ACC112 (cell line): ENCODE data around the gene GPR25.

Experiments
- H2AFZ ChIP-seq: fragments of 200-600 bp; sonication (generic); one replicate; pipeline ENCODE4 v1.6.0; 2017; ENCODE audit warnings: antibody characterized with exemption, low read length; ENCODE audit not compliant: unreplicated experiment
- H3K27ac ChIP-seq: fragments of 200-600 bp; sonication (generic); 2 replicates; pipeline ENCODE4 v1.5.1; 2014; ENCODE audit warnings: low read depth, mild to moderate bottlenecking, antibody characterized with exemption, low read length, moderate library complexity
- H3K27me3 ChIP-seq: fragments of 200-600 bp; sonication (generic); 2 replicates; pipeline ENCODE4 v1.6.1; 2014; ENCODE audit warnings: mild to moderate bottlenecking, antibody characterized with exemption, low read length, moderate library complexity, mixed read lengths; ENCODE audit not compliant: insufficient read depth
- H3K36me3 ChIP-seq: fragments of 200-600 bp; sonication (generic); 2 replicates; pipeline ENCODE4 v1.6.1; 2016; ENCODE audit warnings: mild to moderate bottlenecking, antibody characterized with exemption, low read length, moderate library complexity, mixed read lengths; ENCODE audit not compliant: insufficient read depth
- H3K4me1 ChIP-seq: fragments of 200-600 bp; sonication (generic); one replicate; pipeline ENCODE4 v1.6.1; 2016; ENCODE audit warnings: low read length, mixed read lengths; ENCODE audit not compliant: insufficient read depth, unreplicated experiment, control insufficient read depth
- H3K4me3 ChIP-seq: fragments of 200-600 bp; sonication (generic); 2 replicates; pipeline ENCODE4 v1.5.1; 2014; ENCODE audit warnings: mild to moderate bottlenecking, low read depth, low read length
- H3K79me2 ChIP-seq: fragments of 200-600 bp; sonication (generic); one replicate; pipeline ENCODE4 v1.6.0; 2016; ENCODE audit warnings: low read length; ENCODE audit not compliant: control insufficient read depth, unreplicated experiment, insufficient read depth

Gene GPR25

GRCh38 chr1:200894712-200895442, 22.1 kb downstream of the GPR25 start, which contains the start of gene INAVA:
INAVA (plus strand) TSS chr1:200894900; CDS start chr1:200898401, 3,501 bp downstream.
- Histone ChIP-seq H2AFZ (no peak within 1 kb of the TSS), H3K27me3 (0 out of 2 replicates have a peak, but pooled peaks cover 6% of the 10 kb centered on the region), H3K79me2 (no peaks in the 10 kb centered on the region), H3K4me1 (peaks cover 9% of the 10 kb centered on the region), H3K4me3 (no peak within 1 kb of the TSS), H3K36me3 (no peaks in the 10 kb centered on the region), H3K27ac (no peak within 1 kb of the TSS)

DNA sequence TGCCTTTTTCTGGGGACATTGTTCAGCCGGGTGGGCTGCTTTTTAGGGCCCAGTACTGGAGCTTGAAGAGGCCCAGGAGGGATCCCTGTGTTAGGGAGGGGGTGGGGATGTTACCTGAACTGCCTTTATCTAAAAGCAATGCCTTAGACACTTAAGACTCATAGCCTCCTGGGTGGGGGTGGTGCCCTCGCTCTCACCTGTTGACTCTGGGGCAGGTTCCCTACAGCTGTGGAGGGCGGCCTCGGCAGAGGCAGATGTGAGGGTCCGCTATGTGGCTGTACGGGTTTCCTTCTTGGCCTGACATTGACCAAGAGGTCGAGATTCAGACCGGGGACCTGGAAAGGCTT, 22.6 kb downstream of the GPR25 start:
- Histone ChIP-seq H3K27ac (no peak overlapping the region), H3K36me3 (no peaks in the 10 kb centered on the region), H3K4me3 (no peak overlapping the region), H2AFZ (no peak overlapping the region), H3K4me1 (peaks cover 9% of the 10 kb centered on the region), H3K79me2 (no peaks in the 10 kb centered on the region), H3K27me3 (0 out of 2 replicates have a peak, but pooled peaks cover 6% of the 10 kb centered on the region)

GRCh38 chr1:200895801-200896530, 23.2 kb downstream of the GPR25 start:
- Histone ChIP-seq H3K27ac (no peak overlapping the region), H3K27me3 (0 out of 2 replicates have a peak, but pooled peaks cover 6% of the 10 kb centered on the region), H3K4me1 (peaks cover 9% of the 10 kb centered on the region), H2AFZ (no peak overlapping the region), H3K4me3 (no peak overlapping the region), H3K79me2 (no peaks in the 10 kb centered on the region), H3K36me3 (no peaks in the 10 kb centered on the region)

DNA sequence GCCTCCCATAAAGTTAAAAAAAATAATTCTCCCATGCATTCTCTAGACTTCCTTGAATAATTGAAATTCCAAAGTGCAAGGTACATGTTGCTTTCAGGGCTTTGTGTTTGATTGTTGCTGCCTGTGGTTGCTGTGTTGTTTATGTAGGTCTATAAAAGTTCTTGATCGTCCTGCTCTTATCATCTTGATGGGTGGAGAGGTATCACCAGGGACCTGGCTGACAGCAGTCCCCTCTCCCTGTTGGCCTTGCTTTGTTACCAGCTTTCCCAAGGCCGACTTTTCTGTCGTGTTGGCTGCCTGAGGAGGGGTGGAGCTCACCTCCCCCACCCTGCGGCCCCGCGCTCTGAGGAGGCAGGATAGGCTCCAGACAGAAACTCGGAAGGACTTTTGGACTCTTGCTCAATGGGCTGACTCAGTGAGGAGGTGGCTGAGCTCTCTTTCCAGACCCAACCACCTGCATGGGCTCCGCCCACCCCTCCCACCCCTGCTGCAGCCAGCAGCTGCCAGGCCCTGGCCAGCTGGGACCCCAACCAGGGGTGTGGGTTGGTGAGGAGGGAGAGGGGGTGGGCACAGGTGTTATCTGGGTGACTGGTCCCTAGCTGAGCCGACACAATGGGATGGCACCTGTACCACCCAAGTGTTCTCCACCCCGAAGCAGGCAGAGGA, 23.9 kb downstream of the GPR25 start:
- Histone ChIP-seq H3K36me3 (no peaks in the 10 kb centered on the region), H3K4me1 (peaks cover 9% of the 10 kb centered on the region), H2AFZ (no peak overlapping the region), H3K79me2 (no peaks in the 10 kb centered on the region), H3K4me3 (no peak overlapping the region), H3K27me3 (0 out of 2 replicates have a peak, but pooled peaks cover 4% of the 10 kb centered on the region), H3K27ac (no peak overlapping the region)

GRCh38 chr1:200897259-200897658, 24.5 kb downstream of the GPR25 start:
- H3K27ac ChIP-seq, result no peak overlapping the region
- H3K36me3 ChIP-seq, result no peaks in the 10 kb centered on the region
- H2AFZ ChIP-seq, result no peak overlapping the region
- no peaks in the 10 kb centered on the region for H3K79me2 ChIP-seq
- no peaks in the 10 kb centered on the region for H3K27me3 ChIP-seq
- no peak overlapping the region for H3K4me3 ChIP-seq
- peaks cover 5% of the 10 kb centered on the region for H3K4me1 ChIP-seq

DNA sequence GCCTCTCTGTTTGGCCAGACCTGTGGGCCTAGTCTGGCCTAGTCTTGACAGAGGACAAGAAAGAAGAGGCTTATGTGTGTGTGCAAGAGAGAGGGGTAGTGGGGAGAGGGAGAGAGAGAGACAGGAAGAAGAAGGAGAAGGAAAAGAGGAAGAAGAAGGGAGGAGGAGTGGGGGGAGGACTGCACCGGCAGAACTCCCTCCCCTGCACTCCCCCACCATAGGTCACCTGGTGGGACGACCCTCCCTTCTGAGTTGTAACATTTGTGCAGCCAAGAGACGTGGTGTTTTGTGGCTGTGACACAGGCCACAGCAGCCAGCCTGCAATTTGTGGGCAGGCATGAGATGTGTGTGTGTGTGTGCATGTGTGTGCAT, 26.2 kb downstream of the GPR25 start:
- H3K79me2 ChIP-seq, result no peaks in the 10 kb centered on the region
- H3K4me3 ChIP-seq, result no peak overlapping the region
- peaks cover 5% of the 10 kb centered on the region for H3K4me1 ChIP-seq
- H3K27ac ChIP-seq, result no peak overlapping the region
- no peaks in the 10 kb centered on the region for H3K27me3 ChIP-seq
- H3K36me3 ChIP-seq, result no peaks in the 10 kb centered on the region
- H2AFZ ChIP-seq, result no peak overlapping the region

DNA sequence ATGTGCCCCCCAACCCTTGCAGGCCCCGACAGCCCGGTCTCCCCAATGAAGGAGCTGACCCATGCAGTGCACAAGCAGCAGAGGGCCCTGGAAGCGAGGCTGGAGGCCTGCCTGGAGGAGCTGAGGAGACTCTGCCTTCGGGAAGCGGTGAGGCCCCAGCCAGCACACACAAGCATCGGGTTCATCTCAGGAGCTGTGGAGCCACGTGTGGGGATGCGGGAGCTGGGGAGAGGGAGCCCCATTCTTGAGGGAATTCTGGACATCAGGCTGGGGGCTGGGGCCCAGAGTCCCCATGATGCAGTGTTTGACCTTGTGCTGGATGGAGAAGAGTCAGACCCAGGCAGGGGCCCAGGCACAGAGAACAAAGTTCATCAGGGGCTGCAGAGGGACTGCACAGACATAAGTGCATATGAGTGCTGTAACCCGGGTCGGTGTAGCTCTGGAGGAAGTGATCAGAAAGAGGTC, 26.7 kb downstream of the GPR25 start:
- H3K36me3 ChIP-seq, result no peaks in the 10 kb centered on the region
- H3K4me3 ChIP-seq, result no peak overlapping the region
- no peaks in the 10 kb centered on the region for H3K79me2 ChIP-seq
- no peaks in the 10 kb centered on the region for H3K27me3 ChIP-seq
- no peak overlapping the region for H2AFZ ChIP-seq
- H3K27ac ChIP-seq, result no peak overlapping the region
- H3K4me1 ChIP-seq, result peaks cover 5% of the 10 kb centered on the region

- Histone ChIP-seq H3K36me3 (no peaks in the 10 kb centered on the region), H3K4me1 (peaks cover 5% of the 10 kb centered on the region), H3K79me2 (no peaks in the 10 kb centered on the region), H3K4me3 (no peak overlapping the region), H3K27me3 (no peaks in the 10 kb centered on the region), H2AFZ (no peak overlapping the region), H3K27ac (no peak overlapping the region)
Observed at GRCh38 chr1:200899954-200900867, 27.4 kb downstream of the GPR25 start.

DNA sequence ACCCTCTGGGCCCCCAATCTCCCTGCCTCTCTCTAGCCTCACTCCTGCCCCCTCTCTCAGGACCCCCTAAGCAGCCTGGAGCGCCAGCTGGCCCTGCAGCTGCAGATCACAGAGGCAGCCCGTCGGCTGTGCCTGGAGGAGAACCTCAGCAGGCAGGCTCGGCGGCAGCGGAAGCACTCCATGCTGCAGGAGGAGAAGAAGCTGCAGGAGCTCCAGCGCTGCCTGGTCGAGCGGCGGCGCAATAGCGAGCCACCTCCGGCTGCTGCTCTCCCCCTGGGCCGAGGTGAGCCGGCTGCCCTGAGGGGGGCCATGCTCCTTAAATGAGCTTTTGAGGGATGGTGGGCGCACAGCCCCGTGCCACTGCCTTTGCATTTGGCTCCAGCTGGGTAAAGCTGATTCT, 28.1 kb downstream of the GPR25 start:
- Histone ChIP-seq H3K79me2 (no peaks in the 10 kb centered on the region), H3K4me3 (no peak overlapping the region), H3K27me3 (no peaks in the 10 kb centered on the region), H3K27ac (no peak overlapping the region), H3K36me3 (no peaks in the 10 kb centered on the region), H3K4me1 (peaks cover 5% of the 10 kb centered on the region), H2AFZ (no peak overlapping the region)

GRCh38 chr1:200901350-200901749, 28.6 kb downstream of the GPR25 start:
- H3K27ac ChIP-seq, result no peak overlapping the region
- H3K4me1 ChIP-seq, result peaks cover 4% of the 10 kb centered on the region
- H3K36me3 ChIP-seq, result no peaks in the 10 kb centered on the region
- no peaks in the 10 kb centered on the region for H3K27me3 ChIP-seq
- no peak overlapping the region for H3K4me3 ChIP-seq
- no peaks in the 10 kb centered on the region for H3K79me2 ChIP-seq
- H2AFZ ChIP-seq, result no peak overlapping the region
